ENCODE measurements around the gene CX3CR1. TPM values are rescaled to one million over a fixed set of nuclear protein-coding genes. Genes with fewer than 3 reads are reported as not detected.

The CX3CR1 gene
- total and polyA plus RNA-seq, 8 donors = 0.06 to 0.43 (median 0.26) TPM; not detected in 4

DNA sequence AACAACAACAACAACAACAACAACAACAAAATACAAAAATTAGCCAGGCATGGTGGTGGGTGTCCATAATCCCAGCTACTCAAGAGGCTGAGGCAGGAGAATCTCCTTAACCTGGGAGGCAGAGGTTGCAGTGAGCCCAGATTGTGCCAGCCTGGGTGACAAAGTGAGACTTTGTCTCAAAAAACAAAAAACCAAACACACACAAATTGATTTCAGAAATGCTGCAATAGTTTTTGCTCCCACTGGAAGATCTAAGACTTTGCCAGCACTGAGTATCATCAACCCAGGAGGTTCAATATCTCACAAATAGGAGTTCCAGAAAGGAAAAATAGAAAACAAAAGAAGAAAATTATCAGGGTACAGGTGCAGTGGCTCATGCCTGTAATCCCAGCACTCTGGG, 33.5 kb upstream of the CX3CR1 start:
- no peaks in the 10 kb centered on the region for H3K27me3 ChIP-seq

GRCh38 chr3:39302178-39302577, 22.3 kb upstream of the CX3CR1 start:
- Histone ChIP-seq H3K27ac (no peak overlapping the region), H3K4me3 (no peak overlapping the region), H3K4me1 (no peaks in the 10 kb centered on the region), H3K36me3 (no peaks in the 10 kb centered on the region), H3K9me3 (peaks cover 3 to 67% (median 53%) of the 10 kb centered on the region in 4 donors), H3K27me3 (no peaks in the 10 kb centered on the region)
- intact Hi-C loops (cut with DNase I; ENCODE audit: low total_unique reads) = no loop called here
- 92 to 94% (median 93%) methylated on average over 2 of the region's 2 CpGs for WGBS, 5 donors
- DNase-seq = no peak
- TF ChIP-seq POLR2AphosphoS5 (IDR thresholded peaks at IDR 0.05) (no peak), EP300 (IDR thresholded peaks at IDR 0.05) (no peak), POLR2A (IDR thresholded peaks at IDR 0.05) (no peak)
- TF ChIP-seq, protein P1, sequence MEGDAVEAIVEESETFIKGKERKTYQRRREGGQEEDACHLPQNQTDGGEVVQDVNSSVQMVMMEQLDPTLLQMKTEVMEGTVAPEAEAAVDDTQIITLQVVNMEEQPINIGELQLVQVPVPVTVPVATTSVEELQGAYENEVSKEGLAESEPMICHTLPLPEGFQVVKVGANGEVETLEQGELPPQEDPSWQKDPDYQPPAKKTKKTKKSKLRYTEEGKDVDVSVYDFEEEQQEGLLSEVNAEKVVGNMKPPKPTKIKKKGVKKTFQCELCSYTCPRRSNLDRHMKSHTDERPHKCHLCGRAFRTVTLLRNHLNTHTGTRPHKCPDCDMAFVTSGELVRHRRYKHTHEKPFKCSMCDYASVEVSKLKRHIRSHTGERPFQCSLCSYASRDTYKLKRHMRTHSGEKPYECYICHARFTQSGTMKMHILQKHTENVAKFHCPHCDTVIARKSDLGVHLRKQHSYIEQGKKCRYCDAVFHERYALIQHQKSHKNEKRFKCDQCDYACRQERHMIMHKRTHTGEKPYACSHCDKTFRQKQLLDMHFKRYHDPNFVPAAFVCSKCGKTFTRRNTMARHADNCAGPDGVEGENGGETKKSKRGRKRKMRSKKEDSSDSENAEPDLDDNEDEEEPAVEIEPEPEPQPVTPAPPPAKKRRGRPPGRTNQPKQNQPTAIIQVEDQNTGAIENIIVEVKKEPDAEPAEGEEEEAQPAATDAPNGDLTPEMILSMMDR (IDR thresholded peaks at IDR 0.05) = no peak

More for the DNA sequence above, 33.5 kb upstream of the CX3CR1 start:
- no peaks in the 10 kb centered on the region for H3K36me3 ChIP-seq
- H3K4me1 ChIP-seq = peaks cover 0 to 7% (median 0%) of the 10 kb centered on the region in 4 donors
- H3K4me3 ChIP-seq = no peak overlapping the region
- TF ChIP-seq POLR2AphosphoS5 (IDR thresholded peaks at IDR 0.05) (no peak), POLR2A (IDR thresholded peaks at IDR 0.05) (no peak), EP300 (IDR thresholded peaks at IDR 0.05) (no peak)
- TF ChIP-seq, protein P1 (IDR thresholded peaks at IDR 0.05) = no peak
- H3K9me3 ChIP-seq = peaks cover 0 to 11% (median 5%) of the 10 kb centered on the region in 4 donors
- intact Hi-C loops (cut with DNase I; ENCODE audit: low total_unique reads) = no loop called here
- DNase-seq = no peak
- H3K27ac ChIP-seq = no peak overlapping the region

DNA sequence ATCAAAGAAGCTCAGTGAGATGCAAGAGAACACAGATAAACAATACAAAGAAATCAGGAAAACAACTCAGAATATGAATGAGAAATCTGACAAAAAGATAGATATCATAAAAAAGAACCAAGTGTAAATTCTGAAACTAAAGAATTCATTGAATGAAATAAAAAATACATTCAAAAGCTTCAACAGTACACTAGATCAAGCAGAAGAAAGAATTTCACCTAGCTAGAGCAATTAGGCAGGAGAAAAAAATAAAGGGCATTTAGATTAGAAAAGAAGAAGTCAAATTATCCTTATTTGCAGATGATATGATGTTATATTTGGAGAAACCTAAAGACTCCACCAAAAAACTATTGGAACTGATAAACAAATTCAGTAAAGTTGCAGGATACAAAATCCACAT, 19.4 kb upstream of the CX3CR1 start:
- no peak for DNase-seq
- Histone ChIP-seq H3K4me3 (no peak overlapping the region), H3K27ac (no peak overlapping the region), H3K4me1 (no peaks in the 10 kb centered on the region), H3K36me3 (no peaks in the 10 kb centered on the region), H3K9me3 (peaks cover 3 to 49% (median 42%) of the 10 kb centered on the region in 4 donors), H3K27me3 (no peaks in the 10 kb centered on the region)
- TF ChIP-seq POLR2AphosphoS5 (IDR thresholded peaks at IDR 0.05) = no peak
- no peak for TF ChIP-seq POLR2A (IDR thresholded peaks at IDR 0.05)
- TF ChIP-seq, protein P1 (IDR thresholded peaks at IDR 0.05) = no peak
- TF ChIP-seq EP300 (IDR thresholded peaks at IDR 0.05) = no peak
- intact Hi-C loops (cut with DNase I; ENCODE audit: low total_unique reads) = no loop called here

DNA sequence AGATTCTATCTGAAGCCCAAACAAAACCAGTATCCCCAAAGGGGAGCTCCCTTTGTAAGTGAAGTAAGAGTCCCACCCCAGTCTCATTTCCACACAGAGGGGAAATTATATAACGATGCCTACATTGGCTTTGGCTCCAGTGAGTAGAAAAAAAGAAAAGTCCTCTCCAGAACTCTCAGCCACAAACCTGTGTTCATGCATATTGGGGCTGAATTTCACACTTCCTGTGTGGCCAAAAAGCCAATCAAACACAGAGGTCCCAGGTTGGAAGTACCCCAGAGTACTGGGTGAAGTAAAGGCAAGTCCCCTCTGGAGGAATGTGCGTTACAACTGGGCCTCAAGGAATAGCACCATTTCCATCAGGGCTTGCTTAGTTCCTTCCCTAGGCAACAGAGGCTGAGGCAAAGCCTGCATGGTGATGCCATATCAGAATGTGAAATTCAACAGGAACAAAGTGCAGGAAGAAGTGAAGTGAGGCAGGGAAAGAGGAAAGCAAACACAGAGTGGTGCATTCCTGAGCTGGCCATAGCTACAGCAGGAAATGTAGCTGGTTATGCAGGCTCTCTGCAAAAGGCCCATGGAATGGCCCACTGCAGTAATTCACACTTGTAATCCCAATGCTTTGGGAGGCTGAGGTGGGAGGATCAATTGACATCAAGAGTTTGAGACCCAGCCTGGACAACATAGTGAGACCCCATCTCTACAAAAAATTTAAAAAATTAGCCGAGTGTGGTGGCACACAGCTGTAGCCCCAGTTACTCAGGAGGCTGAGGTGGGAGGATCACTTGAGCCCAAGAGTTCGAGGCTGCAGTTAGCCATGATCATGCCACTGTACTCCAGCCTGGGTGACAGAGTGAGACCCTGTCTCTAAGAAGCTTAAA, 16.6 kb upstream of the CX3CR1 start:
- DNase-seq = no peak
- Histone ChIP-seq H3K36me3 (no peaks in the 10 kb centered on the region), H3K9me3 (peaks cover 3 to 29% (median 22%) of the 10 kb centered on the region in 4 donors), H3K4me3 (no peak overlapping the region), H3K27ac (no peak overlapping the region), H3K4me1 (peaks cover 0 to 7% (median 3%) of the 10 kb centered on the region in 4 donors), H3K27me3 (no peaks in the 10 kb centered on the region)
- WGBS, 5 donors = 86 to 99% (median 93%) methylated on average over 4 of the region's 4 CpGs
- intact Hi-C loops (cut with DNase I; ENCODE audit: low total_unique reads) = no loop called here
- no peak for TF ChIP-seq EP300 (IDR thresholded peaks at IDR 0.05)
- TF ChIP-seq, protein P1 (IDR thresholded peaks at IDR 0.05) = no peak
- no peak for TF ChIP-seq POLR2A (IDR thresholded peaks at IDR 0.05)
- no peak for TF ChIP-seq POLR2AphosphoS5 (IDR thresholded peaks at IDR 0.05)
